Activated gamma-delta T cell treated with anti-CD3 and anti-CD28 coated beads, Interleukin-2, amount 50 U/mL, for 16 hours (primary cell): ENCODE measurements around the gene SPDYE6.
"Not testable (repeated sequence)": the region's sequence is repeated elsewhere in the genome, so short reads cannot be mapped to it uniquely, and the experiment has no call there.

Experiments
- DNase-seq: peaks from one replicate; pipeline ENCODE4 v3.0.0-alpha.2; 2020; ENCODE audit warnings: low read depth

SPDYE6 gene, protein sequence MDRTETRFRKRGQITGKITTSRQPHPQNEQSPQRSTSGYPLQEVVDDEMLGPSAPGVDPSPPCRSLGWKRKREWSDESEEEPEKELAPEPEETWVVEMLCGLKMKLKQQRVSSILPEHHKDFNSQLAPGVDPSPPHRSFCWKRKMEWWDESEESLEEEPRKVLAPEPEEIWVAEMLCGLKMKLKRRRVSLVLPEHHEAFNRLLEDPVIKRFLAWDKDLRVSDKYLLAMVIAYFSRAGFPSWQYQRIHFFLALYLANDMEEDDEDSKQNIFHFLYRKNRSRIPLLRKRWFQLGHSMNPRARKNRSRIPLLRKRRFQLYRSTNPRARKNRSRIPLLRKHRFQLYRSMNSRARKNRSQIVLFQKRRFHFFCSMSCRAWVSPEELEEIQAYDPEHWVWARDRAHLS

DNA sequence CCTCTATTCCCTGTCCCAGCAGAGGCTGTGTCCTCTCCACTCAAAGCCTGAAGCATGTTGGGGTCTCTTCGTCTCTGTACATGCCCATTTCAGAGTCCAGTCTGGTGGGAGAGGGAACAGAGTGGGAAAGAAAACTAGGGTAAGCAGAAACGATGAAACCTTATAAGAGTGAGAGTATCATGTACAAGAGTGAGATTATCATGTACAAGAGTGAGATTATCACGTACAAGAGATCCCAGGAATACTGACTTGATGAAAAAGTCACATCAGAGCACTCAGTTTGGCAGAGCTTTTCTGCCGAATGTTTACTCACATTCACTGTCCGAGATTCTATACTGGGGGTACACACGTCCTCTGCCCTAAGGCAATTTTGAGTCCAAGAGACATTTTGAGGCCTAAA, at the start of gene SPDYE6:
SPDYE6 (minus strand) TSS at position 101 of the 400 bp plus-strand sequence. CDS start 421 bp downstream, outside the sequence.
- DNase-seq = not testable (repeated sequence)

DNA sequence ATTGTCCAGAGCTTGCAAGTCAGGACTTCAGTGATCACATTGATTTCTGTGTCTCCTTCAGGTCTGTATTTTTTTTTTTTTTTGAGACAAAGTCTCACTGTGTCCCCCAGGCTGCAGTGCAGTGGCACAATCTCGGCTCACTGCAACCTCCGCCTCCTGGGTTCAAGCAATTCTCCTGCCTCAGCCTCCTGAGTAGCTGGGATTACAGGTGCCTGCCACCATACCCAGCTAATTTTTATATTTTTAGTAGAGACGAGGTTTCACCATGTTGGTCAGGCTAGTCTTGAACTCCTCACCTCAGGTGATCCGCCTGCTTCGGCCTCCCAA, 48.6 kb upstream of the SPDYE6 start:
- DNase-seq = not testable (repeated sequence)

DNA sequence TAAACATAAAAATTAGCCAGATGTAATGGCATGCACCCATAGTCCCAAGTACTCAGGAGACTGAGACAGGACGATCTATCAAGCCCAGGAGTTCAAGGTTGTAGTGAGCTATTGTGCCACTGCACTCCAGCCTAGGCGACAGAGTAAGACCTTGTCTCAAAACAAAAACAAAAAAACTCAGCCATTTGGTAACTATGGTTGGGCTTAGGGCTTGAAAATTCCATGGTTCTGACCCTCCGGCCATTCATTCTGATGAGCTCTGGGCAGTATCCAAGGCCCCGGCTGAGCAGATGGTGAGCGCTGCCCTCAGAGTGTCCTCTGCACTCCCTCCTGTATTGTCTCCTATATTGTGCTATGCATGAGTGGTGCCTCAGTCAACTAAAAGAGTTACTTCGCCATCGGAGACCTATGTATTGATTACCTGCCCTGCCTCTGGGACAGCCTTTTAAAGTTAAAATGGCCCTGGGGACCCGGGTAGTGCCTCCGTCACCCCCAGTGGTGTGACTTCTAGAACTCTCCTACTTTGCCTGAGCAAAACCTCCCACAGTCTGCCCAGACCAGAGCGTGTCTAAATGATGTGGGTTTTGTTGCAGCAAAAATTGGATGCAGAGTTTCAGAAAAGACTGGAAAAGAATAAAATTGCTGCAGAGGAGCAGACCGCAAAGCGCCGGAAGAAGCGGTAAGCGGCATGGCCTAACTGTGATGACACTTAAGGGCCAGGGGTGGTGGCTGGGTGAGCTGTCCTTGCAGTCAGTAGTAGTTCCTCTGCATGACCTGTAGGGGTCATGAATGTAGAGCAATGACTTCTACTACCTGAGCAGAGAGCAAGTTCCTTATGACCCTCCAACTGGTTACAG, 48.0 kb upstream of the SPDYE6 start:
- no peak for DNase-seq

DNA sequence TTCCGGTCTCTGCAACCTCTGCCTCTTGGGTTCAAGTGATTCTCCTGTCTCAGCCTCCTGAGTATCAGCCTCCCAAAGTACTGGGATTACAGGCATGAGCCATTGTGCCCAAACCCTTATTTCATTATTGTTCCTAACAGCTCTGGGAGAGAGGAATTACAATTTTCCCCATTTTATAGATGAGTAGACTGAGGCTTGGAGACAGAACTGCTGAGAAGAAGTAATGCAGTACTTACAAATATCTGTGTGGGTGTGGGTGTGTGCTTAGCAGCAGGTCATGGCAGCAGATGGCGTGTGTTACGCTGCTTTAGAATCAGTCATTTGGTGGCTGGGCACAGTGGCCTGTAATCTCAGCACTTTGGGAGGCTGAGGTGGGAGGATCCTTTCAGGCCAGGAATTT, 47.3 kb upstream of the SPDYE6 start:
- DNase-seq = no peak

DNA sequence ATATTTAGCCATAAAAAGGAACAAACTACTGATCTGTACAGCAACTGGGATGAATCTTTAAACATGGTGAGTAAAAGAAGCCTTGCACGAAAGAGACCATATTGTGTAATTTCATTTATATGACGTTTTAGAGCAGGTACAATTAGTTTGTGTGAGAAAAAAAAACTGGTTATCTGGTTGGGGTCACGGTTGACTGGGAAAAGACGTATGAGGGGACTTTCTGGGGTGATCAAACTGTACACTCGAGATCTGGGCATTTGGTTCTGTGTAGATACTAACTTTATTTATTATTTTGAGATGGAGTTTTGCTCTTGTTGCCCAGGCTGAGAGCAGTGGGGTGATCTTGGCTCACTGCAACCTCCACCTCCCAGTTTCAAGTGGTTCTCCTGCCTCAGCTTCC, 44.1 kb upstream of the SPDYE6 start:
- no peak for DNase-seq

DNA sequence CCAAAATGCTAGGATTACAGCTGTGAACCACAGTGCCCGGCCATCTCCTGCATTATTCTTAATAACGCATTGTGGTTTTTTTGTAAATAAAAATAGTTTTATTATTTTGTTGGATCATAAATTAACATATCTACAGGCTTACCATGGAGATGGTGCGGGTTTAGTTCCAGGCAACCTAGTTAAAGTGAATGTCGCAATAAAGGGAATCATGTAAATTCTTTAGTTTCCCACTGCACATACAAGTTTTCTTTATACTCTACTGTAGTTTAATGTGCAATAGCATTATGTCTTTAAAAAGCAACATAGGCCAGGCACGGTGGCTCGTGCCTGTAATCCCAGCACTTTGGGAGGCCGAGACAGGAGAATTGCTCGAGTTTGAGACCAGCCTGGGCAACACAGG, 42.3 kb upstream of the SPDYE6 start:
- DNase-seq = no peak

DNA sequence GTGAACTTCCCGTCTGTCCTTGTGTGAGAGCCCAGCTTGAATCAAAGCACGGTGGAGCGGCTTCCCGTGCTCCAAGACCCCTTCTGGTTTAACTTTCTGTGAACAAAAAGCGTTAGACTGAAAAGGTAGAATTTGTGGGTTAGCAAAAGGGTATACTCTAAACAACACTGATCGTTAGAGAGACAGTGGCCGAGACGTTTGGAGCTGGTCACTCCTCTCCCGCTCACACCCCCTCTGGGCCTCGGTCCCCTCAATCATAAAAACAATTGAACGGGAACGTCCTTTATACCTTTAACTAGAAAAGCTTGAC, 40.4 kb upstream of the SPDYE6 start:
- no peak for DNase-seq

DNA sequence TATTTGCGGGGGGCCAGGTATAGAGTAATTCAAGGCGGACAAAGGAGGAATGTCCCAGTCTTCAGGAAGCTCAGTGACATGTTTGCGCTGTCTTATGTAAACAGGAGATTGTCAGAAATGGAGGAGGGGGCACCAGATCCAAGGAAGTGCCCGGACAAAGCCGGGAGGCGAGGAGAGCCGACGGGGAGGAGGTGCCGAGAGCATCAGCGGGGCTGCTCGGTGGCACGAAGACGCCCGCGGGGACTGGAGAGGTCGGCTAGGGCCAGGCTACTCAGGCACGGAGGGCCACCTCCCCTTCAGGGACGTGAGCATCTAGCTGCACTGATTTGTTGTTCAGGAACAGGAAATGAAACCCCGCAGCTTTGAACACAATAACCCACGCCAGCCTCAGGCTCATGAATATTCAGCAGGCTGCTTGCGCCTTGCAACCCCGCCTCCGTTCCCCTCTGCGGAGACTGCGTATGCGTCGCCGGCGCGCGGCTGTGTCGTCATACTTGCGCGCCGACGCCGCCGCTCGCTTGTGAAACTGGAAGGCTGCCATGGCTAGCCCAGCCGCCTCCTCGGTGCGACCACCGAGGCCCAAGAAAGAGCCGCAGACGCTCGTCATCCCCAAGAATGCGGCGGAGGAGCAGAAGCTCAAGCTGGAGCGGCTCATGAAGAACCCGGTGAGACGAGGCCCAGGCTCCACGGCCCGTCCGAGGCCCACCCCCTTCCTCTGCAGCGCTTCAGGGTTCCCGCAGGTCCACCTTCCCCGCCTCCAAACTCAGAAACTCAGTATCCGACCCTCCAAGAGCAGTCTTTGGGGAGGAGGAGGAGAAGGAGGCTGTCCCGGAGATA, 39.8 kb upstream of the SPDYE6 start, which contains the start of gene PRKRIP1:
PRKRIP1 (plus strand) TSS at position 491 of the 837 bp plus-strand sequence; CDS start at position 540, 49 bp downstream.
- peak; percentile 73 for DNase-seq

DNA sequence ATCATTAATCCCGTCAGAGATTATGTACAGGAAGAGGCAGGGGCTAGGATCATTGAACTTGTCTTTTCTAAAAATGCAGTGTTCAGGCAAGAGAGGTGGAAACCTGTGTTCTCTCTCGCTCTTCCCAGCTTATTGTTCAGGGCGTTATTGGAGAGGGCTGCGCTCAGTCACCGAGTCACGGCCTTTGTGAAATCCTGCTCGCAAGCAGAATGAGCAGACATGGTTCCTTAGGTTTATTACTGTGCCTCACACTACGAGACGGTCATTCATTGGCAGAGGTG, 39.3 kb upstream of the SPDYE6 start:
- DNase-seq = no peak

DNA sequence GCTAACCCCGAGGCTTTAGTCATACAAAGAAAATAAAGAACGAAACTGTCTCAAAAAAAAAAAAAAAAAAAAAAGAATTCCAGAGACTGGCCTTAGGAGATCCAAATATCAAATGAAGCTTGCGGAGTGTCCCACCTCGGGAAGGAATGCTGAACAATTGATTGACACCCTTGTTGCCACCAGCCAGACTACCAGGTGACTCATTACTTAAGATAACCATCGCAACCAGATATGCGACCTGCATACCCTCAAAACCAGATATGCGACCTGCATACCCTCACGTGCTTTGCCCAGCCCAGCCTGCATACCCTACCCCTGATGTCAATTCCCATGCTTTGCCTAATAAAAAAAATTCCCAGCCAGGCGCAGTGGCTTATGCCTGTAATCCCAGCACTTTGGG, 37.2 kb upstream of the SPDYE6 start:
- DNase-seq = no peak

DNA sequence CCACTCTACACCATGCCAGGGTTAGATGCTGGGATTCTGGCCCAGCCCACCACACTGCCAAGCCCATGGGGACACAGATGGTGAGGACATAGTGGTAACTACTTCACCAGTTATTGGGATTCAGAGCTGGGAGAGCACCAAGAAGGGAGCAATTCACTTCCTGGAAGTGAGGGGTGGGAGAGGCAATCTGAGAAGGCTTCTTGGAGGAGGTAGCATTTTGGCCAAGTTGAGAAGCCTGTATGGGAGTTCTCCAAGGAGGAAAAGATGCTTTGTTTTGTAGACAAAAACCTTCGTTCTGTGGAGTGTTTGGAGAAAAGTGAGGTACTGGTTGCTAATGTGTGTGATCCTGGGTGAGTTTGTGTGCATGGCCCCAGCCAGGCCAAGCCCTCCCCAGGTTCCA, 36.1 kb upstream of the SPDYE6 start:
- no peak for DNase-seq

DNA sequence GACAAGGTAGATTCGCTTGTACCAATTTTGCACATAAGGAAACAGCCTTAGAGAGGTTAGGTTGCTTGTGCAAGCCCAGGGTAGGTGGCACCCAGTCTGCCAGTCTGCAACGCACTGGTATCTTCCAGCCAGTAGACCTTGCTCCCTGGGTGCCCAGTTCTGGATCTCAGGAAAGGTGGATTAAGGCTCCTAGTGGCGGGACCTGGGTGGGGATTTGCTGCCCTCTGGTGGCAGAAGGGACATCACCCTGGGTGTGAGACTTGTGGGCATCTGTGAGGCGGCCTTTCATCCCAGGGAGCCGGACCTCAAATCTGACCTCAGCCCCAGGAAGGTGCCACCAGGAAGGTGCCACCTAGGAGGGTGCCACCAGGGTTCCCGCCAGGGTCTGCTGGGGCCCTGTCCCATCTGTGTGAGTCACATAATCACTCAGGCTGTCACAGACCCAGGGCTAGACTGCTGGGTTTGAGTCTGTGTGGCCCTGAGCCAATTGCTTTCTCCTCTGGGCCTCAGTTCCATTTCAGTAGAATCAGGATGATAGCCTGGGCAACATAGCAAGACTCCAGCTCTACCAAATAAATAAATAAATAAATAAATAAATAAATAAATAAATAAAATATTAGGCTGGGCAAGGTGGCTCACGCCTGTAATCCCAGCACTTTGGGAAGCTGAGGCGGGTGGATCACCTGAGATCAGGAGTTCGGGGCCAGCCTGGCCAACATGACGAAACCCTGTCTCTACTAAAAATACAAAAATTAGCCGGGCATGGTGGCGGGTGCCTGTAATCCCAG, 34.6 kb upstream of the SPDYE6 start:
- peak; percentile 53 for DNase-seq

DNA sequence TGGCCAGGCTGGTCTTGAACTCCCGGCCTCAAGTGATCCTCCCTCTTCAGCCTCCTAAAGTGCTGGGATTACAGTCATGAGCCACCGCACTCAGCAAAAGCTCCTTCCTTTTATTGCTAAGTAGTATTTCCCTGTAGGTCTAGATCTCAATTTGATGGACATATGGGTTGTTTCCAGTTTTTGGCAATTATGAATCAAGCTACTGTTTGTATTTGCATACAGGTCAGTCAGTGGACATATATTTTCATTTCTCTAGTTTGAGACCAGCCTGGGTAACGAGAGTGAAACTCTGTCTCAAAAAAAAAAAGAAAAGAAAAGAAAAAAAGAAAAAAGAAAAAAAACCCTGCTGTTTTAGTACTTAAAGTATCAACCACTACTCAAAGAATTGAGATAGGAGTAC, 33.6 kb upstream of the SPDYE6 start:
- DNase-seq = no peak

DNA sequence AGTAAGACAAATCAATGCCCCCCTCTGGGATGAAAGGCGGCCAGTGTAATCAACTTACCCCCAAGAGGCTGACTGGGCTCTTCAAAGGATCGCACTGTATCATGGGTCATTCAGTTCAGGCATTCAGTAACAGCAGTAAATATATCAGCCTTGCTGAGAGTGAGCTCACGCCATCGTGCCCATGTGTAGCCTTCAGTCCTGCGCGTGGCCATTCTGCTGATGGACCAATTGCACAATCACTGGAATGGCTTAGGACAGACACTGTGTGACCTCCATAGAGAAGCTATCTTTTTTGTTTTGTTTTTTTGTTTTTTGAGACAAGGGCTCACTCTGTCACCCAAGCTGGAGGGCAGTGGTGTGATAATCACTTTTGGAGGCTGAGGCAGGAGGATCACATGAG, 30.8 kb upstream of the SPDYE6 start:
- no peak for DNase-seq

DNA sequence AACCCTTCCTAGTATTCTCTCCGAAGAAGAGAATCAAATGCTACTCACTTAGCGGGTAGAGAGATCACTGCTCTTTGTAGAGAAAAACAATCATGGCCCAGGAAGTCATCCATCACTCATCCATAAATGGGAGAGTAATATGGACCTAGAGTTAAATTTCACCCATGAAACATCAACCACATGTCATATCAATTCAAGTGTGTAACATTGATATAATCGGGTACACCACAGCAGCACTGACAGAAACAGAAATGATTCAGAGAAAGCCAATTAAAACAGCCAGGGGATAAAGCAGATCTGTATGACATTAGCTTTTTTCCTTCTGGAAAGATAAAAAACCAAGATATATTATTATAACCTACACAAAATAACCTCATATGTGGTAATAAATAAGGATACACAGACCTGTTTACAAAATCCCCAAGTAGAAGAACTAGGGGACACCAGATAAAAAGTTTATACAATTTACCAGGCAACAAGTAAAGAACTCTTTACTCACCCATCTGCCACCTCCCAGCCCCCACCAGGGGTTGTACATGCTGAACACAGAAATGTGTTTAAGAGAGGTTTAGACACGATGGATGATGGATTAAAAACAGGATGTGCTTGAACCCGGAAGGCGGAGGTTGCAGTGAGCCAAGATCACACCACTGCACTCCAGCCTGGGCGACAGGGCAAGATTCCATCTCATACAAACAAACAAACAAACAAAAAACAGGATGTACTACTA, 25.6 kb upstream of the SPDYE6 start:
- DNase-seq = not testable (repeated sequence)

DNA sequence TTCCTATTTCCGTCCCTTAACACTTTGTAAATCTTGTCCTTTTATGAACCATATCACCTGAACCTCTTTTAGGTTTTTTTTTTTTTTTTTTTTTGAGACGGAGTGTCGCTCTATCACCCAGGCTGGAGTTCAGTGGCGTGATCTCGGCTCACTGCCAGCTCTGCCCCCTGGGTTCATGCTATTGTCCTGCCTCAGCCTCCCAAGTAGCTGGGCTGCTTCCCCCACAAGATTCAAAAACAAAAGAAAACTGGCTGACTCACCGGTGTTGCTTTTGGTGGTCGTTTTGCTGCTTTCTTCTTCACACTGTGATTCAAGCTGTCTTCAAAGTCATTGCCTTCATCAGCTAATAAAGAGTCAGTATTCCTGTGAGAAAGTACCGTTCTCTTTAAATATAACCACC, 24.6 kb upstream of the SPDYE6 start:
- DNase-seq = not testable (repeated sequence)

DNA sequence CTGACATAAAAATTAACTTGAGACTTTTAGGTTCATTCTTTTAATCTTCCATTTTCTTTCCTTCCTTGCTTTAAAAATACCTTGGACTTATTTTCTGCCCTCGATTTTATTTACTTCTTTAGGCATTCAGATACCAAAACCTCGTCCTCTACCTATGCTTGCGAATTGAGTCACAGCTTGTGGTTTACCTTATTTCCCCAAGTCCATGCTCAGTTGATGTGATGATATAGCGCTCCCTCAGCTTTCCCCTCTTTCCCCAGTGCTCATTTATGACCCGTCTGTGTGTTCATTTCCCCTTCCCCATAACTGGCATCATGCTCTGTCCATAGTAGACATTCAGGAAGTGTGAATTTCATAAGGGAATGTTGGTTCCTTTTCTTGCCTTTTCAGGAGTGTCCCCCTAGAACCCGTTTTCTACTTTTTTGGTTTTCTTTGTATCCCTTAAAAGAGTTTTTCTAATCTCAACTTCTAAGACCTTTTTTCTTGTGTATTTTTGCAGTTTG, 20.8 kb upstream of the SPDYE6 start:
- DNase-seq = no peak

DNA sequence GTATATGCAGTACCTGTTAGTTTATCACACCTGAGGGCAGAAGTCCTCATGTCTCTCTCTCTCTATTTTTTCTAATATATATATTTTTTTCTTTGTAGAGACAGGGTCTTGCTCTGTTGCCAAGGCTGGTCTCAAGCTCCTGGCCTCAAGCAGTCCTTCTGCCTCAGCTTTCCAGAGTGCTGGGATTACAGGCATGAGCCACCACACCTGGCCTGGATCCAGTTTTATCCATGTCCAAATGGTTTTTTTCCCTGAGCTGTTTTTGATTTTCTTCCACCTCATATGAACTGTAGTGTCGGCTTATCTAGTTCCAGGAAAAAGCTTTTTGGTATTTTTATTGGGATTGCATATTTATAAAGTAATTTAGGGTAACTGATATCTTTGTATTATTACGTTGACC, 16.6 kb upstream of the SPDYE6 start:
- not testable (repeated sequence) for DNase-seq

DNA sequence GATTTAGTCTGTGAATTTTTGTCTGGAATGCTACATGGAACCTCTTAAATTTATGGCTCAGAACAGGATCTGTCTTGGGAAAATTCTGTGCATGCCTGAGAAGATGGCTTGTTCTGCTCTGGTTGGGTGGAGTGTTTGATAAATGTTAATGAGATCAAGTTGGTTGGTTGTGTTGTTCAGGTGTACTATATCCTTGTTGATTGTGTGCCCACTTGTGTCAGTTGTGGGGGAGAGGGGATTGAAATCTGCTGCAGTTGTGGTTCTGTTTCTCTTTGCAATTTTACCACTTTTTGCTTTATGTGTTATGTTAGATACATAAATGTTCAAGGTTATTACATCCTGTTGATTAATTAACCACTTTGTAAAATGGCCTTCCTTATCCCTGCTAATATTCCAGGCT, 13.8 kb upstream of the SPDYE6 start:
- DNase-seq = not testable (repeated sequence)

DNA sequence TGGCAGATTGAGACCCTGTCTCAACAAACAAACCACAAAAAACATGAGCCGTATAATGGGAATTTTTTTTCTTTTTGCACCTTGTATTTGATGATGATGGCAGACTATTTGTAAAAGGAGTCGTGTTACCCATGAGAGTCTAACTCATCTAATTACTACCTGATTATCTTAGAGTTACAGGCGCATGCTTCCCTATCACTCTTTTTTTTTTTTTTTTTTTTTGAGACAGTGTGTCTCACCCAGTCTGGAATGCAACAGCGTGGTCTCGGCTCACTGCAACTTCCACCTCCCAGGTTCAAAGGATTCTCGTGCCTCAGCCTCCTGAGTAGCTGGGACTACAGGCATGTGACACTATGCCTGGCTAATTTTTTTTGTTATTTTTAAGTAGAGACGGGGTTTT, 9.1 kb upstream of the SPDYE6 start:
- DNase-seq = not testable (repeated sequence)

DNA sequence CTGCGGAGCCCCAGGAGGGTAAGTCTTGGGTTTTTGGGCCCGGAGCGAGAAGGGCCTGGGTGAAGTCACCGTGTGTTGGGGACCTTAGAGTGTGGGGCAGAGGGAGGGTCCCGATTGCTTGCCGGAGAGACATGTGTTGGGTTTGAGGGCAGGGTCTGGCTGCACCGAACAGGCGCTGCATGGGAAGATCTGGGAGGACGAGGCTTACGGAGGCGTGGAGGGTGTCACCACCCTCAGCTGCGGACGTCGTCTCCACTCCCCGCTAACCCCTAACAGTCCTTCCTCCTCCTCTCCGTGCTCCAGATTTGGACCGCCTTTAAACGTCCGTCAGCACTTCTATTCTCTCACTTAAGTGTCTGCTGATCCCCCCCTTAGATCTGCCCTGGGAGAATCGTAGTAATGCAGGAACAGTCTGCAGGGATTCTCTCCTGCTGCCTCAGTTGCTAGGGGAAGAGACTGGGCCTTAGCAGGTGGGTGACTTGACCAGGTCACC, 8.2 kb upstream of the SPDYE6 start:
- DNase-seq = not testable (repeated sequence)
